Activated CD4-positive, CD25-positive, alpha-beta regulatory T cell treated with anti-CD3 and anti-CD28 coated beads, Interleukin-2, amount 50 U/mL, for 24 hours (primary cell): Measurements from ENCODE around the gene SMAD7.

Source experiments
- ATAC-seq, 2 donors: fragments of 150-1000 bp; cut with Tn5 transposase; one replicate each; pipeline ENCODE4 v1.10.0; 2021; ENCODE audit warnings: mild to moderate bottlenecking in 1 of 2, moderate library complexity in 1 of 2

The SMAD7 gene

DNA sequence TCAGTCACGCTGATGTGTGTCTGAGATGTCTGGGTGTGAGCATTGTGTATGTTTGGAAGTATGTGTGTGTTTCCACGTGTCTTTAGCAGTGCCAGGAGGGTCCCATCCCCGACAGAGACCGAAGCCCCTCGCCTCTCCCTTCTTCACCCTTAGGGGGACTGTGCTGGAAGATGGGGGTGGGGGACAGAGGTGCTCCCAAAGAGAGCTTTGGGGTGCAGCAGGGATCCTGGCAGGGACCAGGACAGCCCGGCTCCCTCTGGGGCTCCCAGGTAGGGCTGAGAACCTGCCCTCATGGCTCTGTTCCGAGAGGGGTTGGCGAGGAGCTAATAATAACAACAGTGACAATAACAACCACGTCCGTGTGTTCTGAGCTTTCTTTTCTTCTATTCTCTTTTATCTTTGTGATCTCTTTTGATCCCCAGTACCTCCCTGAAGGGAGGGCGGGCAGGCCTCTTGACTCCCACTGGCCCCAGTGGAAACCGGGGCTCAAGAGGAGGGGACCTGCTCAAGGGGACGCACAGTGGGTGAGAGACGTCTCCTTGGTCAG is 57.6 kb downstream of the SMAD7 start:
- ATAC-seq, result no peak

DNA sequence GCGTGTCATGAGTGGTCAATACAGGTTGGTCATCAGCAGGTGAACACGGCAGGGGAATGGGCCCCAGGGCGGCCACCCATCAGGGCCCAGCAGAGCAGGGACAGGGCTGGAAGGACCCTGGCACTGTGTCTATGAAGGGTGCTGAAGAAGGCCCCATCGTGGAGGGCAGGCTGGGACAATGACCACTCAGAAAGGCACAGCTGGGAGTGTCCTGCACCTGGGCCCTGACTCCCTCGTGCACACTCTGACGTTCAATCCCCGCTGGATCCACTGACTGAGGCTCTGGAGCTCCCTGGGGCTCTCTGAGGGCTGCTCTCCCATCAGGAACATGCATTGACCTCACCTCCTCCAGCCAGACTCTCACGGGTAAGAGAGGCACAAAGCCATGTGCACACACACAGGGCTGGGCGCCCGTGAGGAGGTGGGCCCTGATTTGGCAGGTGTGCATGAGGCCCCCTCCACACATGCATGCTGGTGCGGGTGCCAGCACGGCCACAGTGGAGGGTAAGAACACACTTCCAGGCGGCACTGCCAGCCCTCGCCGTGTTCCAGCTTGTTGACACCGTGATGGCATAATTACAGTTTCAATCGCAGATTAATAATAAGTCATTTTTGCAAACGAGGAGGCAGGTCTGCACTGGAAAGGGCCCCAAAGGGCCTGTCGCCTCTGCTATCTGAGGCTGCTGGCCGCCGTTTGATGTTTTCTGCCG is 58.5 kb downstream of the SMAD7 start:
- no peak for ATAC-seq

DNA sequence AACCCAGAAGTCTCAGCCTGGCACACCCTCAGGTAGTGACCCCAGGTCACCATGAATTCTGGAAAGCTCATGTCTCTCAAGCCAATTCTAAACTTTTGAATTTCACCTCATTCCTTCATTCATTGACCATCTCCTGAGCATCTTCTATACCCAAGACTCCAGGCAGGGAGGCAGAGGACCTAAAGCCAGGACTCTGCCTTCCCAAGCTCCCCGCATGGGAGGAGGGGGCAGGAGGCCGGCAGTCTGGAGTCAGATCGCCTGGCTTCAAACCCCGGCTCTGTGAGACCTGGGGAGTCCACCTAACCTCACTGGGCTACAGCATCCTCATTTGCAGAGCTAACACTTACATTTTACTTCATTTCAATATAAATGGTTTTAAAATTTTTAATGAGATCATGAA is 59.0 kb downstream of the SMAD7 start:
- no peak for ATAC-seq

DNA sequence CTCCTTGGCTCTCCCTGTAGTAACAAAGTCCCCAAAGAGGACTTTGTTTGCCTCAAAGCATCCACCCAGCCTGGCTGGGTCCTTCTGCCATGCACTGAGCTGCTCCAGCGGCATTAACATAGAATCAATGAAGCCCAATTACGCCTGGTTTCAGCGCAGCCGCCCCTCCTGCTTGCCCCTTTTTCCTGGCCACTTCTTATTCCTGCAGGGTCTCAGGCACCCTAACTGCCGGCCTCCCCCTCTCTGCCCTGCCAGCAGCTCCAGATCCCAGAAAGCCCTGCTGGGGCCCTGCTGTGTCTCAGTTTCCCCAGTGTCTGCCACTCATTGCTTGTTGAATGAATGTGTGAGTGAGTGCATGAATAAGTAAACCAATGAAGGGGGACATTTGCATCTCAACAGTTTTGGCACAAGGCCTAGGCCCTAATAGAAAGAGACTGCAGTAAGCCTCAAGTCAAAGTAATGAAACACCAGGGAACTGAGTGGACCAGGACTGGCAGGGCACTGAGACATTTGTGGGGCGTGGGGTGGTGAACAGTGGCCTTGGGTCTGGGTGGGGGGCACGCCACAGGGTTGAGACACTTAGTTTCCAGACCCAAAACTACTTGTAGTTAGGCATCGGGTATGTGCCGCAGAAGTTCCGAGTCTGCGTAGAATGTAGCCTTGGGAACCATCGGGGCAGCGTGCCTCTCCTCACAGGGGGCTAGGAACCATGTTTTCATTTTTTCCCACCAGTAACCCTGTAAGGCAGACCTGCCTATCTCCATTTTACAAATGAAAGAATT is 60.6 kb downstream of the SMAD7 start:
- ATAC-seq, result no peak

DNA sequence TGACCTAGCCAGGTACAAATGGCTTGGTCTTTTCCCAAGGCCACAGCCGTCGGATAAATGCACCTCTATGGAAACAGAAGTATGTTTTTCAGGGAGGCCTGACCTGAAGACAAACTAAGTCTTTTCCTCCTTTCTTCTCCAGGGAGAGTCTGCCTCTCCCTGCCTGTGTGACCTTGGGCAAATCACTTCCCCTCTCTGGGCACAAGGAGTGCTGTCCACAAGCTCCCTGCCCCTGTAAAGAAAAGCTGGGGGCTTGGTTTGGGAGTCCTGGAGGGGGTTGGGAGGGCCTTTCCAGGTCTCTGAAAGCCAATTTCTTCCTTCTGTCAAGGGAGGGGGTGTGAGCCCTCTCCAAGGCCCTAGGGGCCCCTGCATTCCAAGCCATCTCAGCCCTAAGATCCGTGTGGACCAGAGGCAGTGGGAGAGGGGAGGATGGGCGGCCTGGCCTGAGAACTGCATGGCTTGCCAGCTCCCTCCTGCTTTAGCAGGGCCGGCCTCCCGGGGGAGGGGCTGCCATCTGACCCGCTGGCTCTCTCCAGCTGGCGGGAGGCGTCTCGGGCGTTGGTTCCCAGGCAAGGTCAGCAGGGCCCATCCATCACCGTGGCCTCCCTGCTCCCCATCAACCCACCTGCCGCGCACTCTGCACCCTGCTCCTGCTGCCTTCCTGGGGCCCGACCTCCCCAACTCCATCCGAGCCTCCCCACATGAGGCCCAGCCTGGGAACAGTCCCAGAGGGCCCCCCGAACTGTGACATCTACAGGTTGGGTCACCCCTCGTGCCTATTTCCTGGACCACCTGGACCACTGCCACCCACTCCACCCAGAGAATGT is 61.4 kb downstream of the SMAD7 start:
- no peak for ATAC-seq

DNA sequence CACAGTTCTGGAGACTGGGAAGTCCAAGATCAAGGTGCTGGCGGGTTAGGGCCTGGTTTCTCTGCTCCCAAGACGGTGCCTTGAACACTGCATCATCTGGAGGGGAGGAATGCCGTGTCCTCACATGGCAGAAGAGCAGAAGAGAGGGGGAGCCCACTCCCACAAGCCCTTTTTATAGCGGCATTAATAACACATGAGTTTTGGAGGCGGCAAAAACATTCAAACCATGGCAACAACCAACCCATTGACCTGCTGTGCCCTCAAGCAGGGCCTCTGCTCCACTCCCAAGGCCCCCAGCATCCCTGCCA is 62.0 kb downstream of the SMAD7 start:
- ATAC-seq, result no peak

DNA sequence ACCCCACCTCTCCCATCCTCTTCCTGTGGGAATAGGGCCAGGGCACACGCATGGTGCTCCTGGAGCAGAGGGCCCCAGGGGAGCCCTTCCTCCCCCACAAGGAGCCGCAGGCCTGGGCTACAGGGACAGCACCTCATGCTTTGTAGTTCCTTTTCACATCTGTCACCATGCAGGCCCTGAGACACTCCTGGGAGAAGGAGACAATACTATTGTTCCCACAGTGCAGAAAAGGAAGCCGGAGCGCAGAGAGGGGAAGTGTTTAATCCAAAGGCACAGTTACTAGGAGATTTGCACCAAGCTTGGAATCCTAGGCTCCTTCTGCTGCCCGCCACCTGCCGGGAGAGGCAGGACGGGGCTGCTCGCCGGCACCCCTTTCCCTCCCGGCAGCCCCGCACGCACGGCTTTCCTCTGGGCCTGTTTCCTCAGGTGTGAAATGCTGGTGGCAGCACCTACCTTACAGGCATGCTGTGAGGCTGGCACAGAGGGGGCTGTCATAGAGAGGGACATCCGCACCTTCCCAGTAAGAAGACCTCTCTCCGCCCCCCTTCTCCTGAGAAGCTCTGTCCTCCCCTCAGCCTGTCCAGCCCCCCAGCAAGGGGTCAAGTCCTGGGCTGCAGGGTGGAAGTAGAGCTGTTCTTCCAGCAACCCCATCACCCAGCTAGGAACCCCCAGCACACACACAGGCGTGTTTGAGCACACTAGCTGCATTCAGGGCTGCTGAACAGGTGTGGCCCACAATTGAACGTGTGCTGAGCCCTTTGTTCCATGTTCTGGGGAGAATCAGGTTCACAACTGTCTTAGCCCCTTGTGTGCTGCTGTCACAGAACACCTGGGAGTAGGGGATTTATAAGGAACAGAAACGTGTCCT is 62.6 kb downstream of the SMAD7 start:
- no peak for ATAC-seq

DNA sequence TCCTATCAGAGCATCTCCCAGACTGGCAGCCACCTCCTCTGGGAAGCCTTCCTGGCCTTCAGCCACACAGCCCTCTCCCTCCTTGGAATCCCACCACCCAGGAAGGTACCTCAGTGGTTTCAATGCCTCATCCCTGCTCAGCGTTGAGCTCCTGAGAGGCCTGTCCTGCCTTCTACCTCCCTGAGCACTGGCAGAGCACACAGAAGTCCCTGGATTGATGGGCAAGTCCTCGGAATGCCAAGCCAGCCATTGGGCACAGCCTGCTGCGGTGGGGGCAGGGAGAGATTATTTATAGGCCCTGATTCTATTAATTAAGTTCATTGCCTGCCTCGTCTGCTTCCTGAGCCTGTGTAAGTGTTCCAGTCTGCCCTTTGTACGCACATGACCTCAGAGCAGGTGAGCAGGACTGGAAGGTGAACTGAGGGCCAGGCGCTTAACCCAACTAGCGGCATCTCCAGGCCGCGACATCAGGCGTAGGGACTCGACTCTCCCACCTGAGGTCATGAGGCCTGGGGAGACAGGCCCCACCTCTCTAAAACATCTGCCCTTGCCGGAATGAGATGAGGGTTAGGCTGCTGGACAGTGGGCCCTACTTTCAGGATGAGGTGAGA is 63.4 kb downstream of the SMAD7 start:
- no peak for ATAC-seq

DNA sequence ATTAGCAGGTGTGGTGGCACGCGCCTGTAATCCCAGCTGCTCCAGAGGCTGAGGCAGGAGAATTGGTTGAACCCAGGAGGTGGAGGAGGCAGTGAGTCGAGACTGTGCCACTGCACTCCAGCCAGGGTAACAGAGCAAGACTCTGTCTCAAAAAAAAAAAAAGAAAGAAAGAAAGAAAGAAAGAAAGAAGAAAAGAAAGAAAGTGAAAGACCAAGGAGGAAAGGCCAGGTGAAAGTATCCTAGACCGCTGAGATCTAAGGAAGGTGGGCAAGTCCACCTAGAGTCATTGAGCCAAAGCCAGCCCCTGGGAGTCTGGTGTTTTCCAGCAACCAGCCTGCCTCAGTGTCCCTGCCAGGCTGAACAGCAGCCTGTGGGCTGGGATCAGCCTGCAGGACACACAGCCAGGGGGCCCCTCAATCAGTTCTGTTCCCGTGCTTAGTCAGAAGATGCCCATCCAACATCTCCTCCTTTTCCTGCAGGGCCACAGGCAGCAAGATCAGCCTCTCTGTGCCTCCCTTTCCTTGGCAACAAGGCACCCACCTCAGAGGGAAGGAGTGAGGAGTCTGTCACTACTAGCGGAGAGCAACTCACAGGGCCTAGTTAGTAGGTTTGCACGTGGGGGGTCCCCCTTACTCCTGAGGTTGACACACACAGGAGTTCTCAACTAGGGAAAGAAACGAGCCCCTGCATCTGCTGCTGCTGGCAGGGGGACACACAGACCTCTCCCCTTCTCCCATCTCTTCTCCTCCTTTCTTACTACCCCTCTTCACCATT is 64.1 kb downstream of the SMAD7 start:
- ATAC-seq, result no peak

DNA sequence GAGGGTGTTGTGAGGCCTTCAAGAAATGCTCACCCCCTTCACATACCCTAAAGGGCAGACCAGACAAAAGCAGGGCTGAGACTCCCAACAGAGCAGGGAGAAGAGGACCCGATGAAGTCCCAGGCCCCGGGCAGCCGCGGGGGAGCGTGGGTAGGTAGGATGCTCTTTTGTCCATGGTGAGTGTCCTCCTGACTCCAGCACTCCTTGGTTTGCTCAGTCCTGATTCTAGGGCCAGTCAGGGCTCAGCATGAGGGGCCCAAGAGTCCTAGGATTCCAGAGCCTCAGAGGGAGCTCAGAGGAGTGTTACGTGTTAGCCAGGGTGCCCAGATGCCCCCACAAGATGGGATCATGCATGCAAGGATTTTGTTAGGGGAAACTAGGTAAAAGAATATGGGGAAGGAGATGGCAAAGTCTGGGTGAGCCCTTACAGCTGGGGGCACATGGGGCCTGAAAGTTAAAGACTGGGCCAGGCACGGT is 64.8 kb downstream of the SMAD7 start:
- ATAC-seq, result no peak

DNA sequence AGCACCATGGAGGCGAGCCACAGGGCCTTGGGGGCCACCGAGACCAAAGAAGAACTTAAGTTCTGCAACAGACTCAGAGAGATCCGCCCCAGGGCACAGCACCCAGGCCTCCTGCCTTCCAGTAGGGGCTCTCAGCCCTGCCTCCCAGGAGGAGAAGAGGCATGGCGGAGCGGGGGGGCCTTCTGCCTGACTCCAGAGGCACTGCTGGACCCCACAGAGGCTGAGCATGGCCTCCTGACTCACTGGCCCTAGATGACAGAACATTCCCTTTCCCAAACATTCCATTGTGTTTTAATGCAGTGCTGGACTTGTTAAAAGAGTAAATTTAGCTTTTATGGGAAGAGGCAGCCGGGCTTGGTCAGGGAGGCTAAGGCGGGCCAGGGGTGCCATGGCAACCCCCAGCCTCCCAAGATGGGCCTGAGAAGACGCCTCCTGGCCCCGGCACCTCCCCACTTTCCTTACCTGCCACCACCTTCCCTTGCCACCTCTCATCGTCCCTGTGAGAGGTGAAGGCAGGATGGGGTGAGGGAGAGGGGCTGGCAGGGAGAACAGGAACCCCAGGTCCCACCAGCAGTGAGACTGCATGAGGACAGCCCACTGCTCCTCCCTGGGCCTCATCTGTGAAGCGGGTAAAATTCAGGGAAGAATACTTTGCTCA is 65.4 kb downstream of the SMAD7 start:
- no peak for ATAC-seq

DNA sequence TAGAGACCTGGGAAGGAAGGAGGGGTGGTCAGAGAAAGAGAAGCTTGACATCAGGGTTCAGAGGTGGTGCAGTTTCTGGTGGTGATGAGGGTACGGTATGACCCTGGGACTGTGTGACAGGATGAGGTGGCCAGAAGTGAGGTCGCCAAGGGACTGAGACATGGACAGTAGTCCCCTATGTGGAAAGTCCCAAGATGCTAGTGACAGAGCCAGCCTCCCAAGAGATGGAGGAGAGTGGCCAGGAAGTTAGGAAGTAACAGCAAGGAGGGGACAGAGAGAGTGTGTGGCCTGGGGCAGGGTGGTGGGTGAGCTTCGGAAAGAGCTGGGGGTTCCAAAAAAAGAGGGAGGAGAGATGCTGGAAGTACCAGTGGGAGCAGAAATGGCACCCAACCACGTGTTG is 66.0 kb downstream of the SMAD7 start:
- no peak for ATAC-seq

DNA sequence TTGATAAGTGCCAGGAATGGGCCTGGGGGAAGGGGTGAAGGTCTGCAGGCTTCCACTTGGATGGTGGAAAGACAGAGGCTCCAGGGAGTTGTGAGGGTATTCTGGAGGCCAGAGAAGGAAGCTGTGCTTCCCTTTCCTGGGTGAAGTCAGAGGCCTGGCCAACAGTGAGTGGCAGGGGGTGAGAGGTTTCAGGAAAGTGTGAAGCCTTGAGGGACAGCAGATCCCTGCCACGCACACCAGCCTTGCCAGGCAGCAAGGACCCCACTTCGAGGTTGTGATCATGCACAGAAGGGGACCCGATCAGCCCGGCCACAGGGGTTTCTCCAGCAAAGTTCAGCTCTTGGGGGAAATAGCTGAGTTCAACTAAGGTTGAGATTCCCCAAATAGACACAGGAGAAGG is 66.5 kb downstream of the SMAD7 start:
- no peak for ATAC-seq

DNA sequence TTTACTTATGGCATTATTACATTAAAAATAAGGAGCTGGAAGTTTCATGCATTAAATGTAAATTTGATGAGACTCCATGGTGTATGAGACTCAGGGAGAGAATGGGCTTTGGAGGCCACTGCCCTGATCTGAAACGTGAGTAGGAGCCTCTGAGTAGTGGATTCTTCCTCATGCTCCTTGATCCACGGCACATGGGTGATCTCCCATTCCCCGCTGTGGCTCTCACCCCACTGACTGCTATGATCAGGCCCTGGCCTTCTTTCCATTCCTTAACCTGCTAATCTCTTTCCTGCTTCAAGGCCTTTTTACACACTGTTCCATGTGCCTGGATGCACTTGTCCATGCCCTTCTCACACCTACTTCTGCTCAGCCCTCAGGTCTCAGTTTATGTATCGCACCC is 68.4 kb downstream of the SMAD7 start:
- no peak for ATAC-seq

DNA sequence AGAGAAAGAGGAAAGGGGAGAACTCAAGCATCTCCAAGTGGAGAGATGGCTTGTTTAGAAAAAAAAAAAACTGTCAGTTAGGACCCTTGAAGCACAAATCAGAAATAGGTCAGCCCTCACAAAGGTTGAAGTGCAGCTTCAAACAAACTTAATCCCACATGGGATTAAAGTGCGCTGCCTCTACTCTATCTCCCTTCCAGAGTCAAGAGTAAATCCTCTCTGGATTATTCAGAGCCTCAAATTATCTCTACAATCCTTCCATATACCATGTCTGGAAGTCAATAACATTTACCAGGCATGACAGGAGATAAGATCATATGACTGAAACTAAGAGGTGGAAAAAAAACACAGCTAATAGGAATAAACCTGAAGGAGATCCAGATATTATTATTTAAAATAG is 69.8 kb downstream of the SMAD7 start:
- no peak for ATAC-seq

DNA sequence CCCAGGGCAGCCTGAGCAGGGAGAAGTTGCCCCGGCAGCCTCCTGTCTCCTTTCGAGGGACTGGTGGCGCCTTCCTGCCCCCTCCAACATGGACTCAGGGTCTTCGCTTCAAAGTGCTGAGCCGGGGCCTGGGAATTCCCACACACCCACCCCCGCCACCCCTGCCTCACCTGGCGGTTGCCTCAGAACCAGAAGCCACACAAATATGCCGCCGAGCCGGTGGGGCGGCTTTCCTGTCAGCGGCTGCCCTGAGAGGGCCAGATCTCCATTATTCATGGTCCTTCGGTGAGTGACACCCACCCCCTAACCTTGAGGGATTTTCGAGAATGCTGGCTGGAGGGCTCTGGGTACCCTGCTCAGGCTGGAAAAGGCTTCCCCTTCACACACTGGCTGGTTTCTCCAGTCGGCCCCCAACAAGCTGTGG is 71.7 kb downstream of the SMAD7 start:
- no peak for ATAC-seq

DNA sequence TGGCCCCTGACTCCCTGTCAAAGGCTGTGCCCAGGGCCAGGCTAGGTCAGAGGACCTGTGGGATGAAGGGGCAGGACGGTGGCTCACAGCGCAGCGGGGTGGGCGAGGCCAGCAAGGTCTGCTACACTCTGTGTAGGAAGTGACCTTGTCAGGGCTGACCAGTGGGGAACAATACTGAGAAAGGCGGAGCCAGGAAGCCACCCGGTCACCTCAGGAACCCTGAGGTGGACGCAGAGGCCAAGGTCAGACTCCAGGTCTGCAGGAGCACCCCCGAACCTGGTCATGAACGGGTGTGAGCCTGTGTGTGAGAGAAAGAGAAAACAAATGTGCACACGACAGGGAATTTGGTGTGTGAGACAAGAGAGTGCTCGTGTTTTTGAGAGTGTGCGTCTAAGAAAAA is 72.3 kb downstream of the SMAD7 start:
- no peak for ATAC-seq

DNA sequence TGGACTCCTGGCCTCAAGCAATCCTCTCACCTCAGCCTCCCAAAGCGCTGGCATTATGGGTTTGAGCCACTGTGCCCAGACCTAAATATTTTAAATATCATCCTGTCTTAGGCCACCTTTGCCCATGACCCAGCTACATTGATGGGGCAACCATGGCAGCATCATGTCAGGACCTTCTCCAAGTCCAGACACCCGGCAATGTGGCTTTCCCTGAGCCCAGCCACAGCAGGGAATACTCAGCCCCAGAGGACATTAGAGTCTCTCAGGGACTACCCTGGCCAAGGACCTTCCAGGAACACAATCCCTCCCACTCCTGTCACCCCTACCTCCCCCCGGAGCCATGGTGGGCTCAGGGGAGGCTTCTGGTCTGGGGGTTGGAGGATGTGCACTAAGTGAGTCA is 72.8 kb downstream of the SMAD7 start:
- ATAC-seq, result no peak

DNA sequence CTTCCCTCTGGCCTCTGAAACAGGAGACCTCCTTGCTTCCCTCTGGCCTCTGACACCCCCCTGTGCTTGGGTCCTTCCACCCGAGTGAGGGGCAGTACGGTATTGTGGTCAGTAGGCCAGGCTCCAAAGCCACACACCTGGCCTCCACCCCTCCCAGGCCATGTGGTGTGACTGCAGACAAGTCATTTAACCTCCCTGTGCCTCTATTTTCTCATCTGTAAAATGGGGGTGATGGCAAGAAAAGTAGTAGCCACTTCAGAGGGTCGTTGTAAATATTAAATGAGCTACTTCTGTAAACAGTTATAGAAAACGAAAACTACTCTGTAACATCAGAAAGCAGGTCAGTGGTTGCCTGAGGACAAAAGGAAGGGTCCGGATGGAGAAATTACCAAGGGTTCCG is 74.2 kb downstream of the SMAD7 start:
- ATAC-seq, result no peak

DNA sequence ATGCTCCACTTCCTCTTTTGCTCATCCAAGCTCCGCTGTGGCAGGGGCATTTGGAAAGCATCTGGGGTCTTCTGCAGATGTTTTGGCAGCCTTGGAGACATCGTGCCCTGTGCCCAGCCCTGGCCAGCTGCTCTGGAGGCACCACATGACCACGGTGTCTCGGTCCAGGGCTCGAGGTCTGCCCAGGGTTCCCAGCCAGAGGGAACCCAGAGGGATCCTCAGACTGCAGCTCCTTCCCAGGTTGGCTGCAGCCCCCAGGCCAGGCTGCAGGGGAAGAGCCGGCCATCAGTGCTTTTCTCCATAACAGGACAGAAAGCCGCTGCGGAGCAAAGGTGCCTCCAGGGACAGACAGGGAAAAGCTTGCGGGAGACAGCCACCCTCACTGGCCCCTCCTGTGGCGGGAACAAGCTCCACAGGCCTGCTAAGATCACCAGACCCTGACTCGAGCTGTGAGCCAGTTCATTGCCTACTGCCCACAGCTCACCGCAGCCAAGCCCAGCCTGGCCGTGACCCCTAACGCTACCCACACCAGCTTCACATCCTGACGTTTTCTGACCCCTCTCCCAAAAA is 74.7 kb downstream of the SMAD7 start:
- no peak for ATAC-seq
